GM12872 (cell line): Measurements from ENCODE around the gene FBXO21.

Source experiments
- CTCF ChIP-seq: IDR thresholded peaks from 3 replicates; pipeline ENCODE4 v1.5.1; 2011; ENCODE audit warnings: low read depth, mild to moderate bottlenecking, low read length, moderate library complexity; ENCODE audit not compliant: insufficient read depth

Gene FBXO21

DNA sequence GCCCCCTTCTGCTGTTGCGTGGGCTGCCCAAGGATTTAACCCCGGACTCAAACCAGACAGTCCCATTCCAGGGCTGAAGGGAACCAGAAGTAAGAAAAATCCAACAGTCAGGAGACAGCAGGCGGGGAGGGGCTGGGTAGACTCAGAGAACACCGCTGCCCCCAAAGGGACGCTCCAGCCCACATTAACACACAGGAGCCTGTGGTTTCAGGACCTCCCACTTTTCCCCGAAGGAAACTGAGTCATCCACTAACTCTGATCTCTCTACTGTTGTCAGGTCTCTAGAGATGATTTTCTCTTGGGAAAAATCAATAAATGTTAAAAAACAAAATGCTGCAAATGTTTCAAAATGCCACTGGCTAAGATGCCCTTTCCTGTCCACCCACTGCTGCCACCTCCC is 41.6 kb downstream of the FBXO21 start:
- TF ChIP-seq CTCF = no peak

GRCh38 chr12:117147639-117148038 is 42.6 kb downstream of the FBXO21 start:
- no peak for TF ChIP-seq CTCF

DNA sequence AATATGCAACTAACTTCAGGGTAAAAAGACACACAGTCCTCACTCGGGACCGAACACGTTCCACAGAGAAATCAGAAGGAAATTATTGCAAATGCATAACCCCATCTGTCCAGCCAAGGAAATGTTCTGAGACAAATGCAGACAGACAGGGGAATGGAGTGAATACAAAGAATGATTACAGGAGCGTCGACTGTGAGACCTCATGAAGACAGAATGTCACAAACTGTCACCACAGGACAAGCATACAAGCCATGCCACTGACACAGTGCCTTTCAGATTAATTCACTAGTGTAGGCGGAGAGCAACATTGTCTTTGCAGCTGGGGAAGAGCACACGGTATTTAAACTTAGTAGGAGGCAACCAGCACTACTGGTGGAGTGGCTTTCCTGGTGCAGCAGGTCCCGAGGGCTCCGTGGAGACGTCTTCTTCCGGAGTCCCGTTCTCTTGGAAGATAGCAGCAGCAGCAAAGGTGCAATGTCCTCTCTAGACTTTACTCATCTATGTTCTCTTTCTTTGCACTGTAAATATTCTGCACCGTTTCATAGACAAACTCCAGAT is 44.6 kb downstream of the FBXO21 start:
- no peak for TF ChIP-seq CTCF

DNA sequence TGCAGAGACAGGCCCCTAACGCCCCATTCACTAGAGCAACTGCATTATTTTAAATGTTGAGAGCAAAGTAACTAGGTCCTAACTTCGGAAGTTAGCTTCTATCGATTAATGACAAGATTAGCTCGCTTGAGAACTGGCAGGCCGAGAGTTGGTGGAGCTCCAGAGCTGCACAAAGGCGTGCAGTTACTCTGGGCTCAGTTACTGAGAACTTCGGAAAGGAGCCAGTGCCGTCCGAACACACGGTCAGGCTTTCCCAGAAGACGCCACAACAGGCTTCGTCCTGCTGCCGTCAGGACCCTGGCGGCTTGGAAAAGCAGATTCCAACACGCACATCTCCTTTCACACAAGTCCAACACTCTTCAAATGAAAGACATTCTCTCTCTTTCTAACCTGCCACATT is 45.7 kb downstream of the FBXO21 start:
- TF ChIP-seq CTCF = no peak

DNA sequence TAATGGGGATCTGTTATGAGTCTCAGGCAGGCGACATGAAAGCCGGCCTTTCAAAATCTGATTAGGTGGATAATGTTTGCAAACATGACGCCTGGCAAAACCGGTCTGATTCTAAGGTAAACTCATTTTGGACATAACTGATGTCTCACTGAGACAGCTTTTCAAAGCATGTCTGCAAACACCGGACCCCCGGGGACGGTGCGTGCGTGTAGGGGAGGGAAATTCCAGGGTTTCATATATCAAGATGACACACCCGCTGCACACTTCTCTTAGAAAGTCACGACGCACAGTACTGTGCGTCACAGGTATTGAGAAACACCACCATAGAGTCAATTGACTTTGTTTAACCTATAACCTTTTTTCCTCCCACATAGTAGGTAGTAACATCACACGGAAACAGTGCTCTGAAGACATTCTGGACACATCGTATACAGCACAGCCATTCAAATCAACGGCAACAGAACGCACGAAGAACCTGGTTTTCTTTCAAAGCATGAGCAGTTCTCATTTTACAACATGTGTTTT is 47.2 kb downstream of the FBXO21 start:
- no peak for TF ChIP-seq CTCF

DNA sequence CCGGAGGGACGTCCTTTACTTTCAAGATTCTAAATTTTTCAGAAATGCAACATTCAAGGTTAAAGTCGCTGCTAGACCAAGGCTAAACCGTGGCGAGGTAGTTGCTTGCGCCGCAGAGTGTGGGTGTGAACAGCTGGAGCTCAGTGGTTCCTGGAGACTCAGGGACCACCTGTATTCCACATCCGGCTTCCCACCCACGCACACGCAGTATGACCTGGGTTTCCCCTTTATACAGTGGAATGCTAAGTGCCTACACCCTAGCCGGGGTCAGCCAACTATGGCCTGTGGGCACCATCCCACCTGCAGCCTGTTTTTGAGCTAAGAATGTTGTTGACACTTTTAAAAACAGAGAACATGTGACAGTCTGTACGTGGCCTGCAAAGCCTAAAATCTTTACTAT is 48.2 kb downstream of the FBXO21 start:
- no peak for TF ChIP-seq CTCF

GRCh38 chr12:117141097-117141898 is 49.0 kb downstream of the FBXO21 start:
- no peak for TF ChIP-seq CTCF
